ENCODE measurements around the gene LRRC51.

Gene LRRC51

DNA sequence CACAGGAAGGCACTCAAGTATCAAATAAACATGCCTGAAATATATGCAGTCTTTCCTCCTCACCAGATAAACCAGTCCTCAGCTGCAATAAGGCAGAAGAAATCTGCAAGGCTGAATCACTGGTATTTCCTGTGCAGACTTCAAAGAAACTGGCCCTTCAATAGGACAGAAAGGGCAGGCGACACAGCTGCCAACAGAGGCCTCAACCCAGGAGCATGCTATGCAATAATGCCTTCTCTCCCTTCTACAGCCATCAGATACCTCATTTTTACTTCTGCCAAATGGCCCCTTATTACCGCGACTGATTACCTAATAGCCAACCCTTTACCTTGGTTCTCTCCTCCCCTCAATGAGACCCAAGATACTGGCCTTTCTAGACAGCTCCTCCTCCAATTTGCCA, 8.3 kb upstream of the LRRC51 start:
- peaks cover 23% of the 10 kb centered on the region for H3K4me1 ChIP-seq (ENCODE audit: low read length)
- no peak for TF ChIP-seq EZH2phosphoT487 (IDR thresholded peaks at IDR 0.05; ENCODE audit: low read depth)
- TF ChIP-seq, protein P1, sequence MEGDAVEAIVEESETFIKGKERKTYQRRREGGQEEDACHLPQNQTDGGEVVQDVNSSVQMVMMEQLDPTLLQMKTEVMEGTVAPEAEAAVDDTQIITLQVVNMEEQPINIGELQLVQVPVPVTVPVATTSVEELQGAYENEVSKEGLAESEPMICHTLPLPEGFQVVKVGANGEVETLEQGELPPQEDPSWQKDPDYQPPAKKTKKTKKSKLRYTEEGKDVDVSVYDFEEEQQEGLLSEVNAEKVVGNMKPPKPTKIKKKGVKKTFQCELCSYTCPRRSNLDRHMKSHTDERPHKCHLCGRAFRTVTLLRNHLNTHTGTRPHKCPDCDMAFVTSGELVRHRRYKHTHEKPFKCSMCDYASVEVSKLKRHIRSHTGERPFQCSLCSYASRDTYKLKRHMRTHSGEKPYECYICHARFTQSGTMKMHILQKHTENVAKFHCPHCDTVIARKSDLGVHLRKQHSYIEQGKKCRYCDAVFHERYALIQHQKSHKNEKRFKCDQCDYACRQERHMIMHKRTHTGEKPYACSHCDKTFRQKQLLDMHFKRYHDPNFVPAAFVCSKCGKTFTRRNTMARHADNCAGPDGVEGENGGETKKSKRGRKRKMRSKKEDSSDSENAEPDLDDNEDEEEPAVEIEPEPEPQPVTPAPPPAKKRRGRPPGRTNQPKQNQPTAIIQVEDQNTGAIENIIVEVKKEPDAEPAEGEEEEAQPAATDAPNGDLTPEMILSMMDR (IDR thresholded peaks at IDR 0.05; ENCODE audit: low read depth, low read length): no peak
- no peak overlapping the region for H3K4me2 ChIP-seq (ENCODE audit: low read length)
- no peaks in the 10 kb centered on the region for H3K9me3 ChIP-seq (ENCODE audit: insufficient read depth, low read length)
- peaks cover 82% of the 10 kb centered on the region for H3K79me2 ChIP-seq (ENCODE audit: low read length)
- no peak overlapping the region for H3K27ac ChIP-seq (ENCODE audit: low read length)
- no peak overlapping the region for H3K4me3 ChIP-seq (ENCODE audit: low read length)
- H3K36me3 ChIP-seq (replicated peaks; ENCODE audit: low read depth, low read length): peaks cover 16% of the 10 kb centered on the region
- peaks cover 39% of the 10 kb centered on the region for H4K20me1 ChIP-seq (ENCODE audit: insufficient read depth, low read length)
- no peak overlapping the region for H2AFZ ChIP-seq (ENCODE audit: low read depth, low read length)
- no peaks in the 10 kb centered on the region for H3K27me3 ChIP-seq (ENCODE audit: low read depth, low read length)
- H3K9ac ChIP-seq (ENCODE audit: low read length): no peak overlapping the region

DNA sequence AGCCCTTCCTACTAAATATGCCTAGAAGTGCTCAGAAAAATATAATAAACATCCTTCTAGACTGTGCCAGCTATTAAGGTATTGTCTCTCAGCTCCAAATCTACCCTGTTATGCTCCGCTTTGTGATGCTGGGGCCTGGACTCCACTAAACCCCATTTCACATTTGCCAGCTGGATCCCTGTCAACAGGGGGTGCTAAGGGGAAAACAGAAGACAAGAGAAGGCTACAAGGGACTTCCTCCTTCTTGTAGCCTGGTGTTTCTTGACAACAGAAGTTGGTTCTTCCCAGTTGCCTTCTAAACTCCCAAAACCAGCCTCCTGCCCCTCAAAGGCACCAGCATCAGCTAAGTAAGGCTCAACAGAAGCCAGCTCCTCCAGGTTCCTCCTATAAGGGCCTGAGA, 5.5 kb upstream of the LRRC51 start:
- no peak overlapping the region for H3K4me3 ChIP-seq (ENCODE audit: low read length)
- TF ChIP-seq, protein P1 (IDR thresholded peaks at IDR 0.05; ENCODE audit: low read depth, low read length): no peak; the same call in 1 of the 2 replicates
- TF ChIP-seq EZH2phosphoT487 (IDR thresholded peaks at IDR 0.05; ENCODE audit: low read depth): no peak
- no peak overlapping the region for H3K4me2 ChIP-seq (ENCODE audit: low read length)
- H3K27me3 ChIP-seq (ENCODE audit: low read depth, low read length): no peaks in the 10 kb centered on the region
- peaks cover 7% of the 10 kb centered on the region for H3K36me3 ChIP-seq (replicated peaks; ENCODE audit: low read depth, low read length)
- no peaks in the 10 kb centered on the region for H3K9me3 ChIP-seq (ENCODE audit: insufficient read depth, low read length)
- peaks cover 25% of the 10 kb centered on the region for H3K4me1 ChIP-seq (ENCODE audit: low read length)
- peaks cover 24% of the 10 kb centered on the region for H4K20me1 ChIP-seq (ENCODE audit: insufficient read depth, low read length)
- H2AFZ ChIP-seq (ENCODE audit: low read depth, low read length): no peak overlapping the region
- peaks cover 94% of the 10 kb centered on the region for H3K79me2 ChIP-seq (ENCODE audit: low read length)
- no peak overlapping the region for H3K9ac ChIP-seq (ENCODE audit: low read length)
- H3K27ac ChIP-seq (ENCODE audit: low read length): no peak overlapping the region

DNA sequence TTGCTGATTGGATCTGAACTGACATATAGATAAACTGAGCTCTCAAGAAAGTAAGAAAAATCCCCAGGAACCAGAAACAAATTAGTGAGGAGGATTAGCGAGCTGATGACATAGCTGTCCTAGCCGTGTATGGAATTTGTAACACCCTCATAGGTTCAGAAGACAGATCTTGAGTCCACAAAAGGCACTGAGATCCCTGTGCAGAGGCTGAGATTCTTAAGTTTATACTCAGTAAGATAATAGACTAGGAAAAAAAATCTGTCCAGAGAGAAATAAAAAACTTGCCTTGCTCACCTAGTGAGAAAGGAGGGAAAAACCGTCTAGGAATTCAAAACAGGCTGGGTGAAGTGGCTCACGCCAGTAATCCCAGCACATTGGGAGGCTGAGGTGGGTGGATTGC, 4.9 kb upstream of the LRRC51 start:
- H3K4me3 ChIP-seq (ENCODE audit: low read length): no peak overlapping the region
- TF ChIP-seq, protein P1 (IDR thresholded peaks at IDR 0.05; ENCODE audit: low read depth, low read length): no peak
- TF ChIP-seq EZH2phosphoT487 (IDR thresholded peaks at IDR 0.05; ENCODE audit: low read depth): no peak

DNA sequence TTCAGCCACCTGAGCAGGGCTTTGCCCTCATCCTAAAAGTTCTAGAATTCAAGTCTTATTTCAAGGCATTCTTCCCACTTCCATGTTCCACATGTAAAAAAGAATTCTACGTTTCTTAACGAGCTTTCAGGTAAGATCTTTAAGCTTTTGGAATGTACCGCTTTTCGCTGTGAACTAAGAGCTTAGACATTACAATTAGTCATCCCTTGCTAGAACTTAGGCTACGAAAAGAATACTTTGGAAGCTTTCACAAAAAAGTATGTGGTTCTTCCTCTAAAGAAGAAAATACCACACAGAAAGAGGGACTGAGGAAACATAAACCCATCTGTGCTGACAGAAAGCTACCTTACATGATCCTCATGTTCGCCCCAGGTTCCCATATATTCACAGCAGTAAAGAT, 2.2 kb upstream of the LRRC51 start:
- no peaks in the 10 kb centered on the region for H4K20me1 ChIP-seq (ENCODE audit: insufficient read depth, low read length)
- no peak overlapping the region for H2AFZ ChIP-seq (ENCODE audit: low read depth, low read length)
- H3K4me2 ChIP-seq (ENCODE audit: low read length): peak overlapping the region; percentile 60
- H3K9me3 ChIP-seq (ENCODE audit: insufficient read depth, low read length): no peaks in the 10 kb centered on the region
- H3K4me1 ChIP-seq (ENCODE audit: low read length): peaks cover 33% of the 10 kb centered on the region
- H3K9ac ChIP-seq (ENCODE audit: low read length): no peak overlapping the region
- peak overlapping the region; percentile 79 for H3K4me3 ChIP-seq (ENCODE audit: low read length)
- H3K27me3 ChIP-seq (ENCODE audit: low read depth, low read length): no peaks in the 10 kb centered on the region
- H3K36me3 ChIP-seq (replicated peaks; ENCODE audit: low read depth, low read length): peaks cover 7% of the 10 kb centered on the region
- TF ChIP-seq EZH2phosphoT487 (IDR thresholded peaks at IDR 0.05; ENCODE audit: low read depth): no peak
- TF ChIP-seq, protein P1 (IDR thresholded peaks at IDR 0.05; ENCODE audit: low read depth, low read length): no peak
- peaks cover 62% of the 10 kb centered on the region for H3K79me2 ChIP-seq (ENCODE audit: low read length)
- no peak overlapping the region for H3K27ac ChIP-seq (ENCODE audit: low read length)

More for the DNA sequence above, 4.9 kb upstream of the LRRC51 start:
- peaks cover 17% of the 10 kb centered on the region for H4K20me1 ChIP-seq (ENCODE audit: insufficient read depth, low read length)
- peaks cover 88% of the 10 kb centered on the region for H3K79me2 ChIP-seq (ENCODE audit: low read length)
- no peak overlapping the region for H3K4me2 ChIP-seq (ENCODE audit: low read length)
- peaks cover 22% of the 10 kb centered on the region for H3K4me1 ChIP-seq (ENCODE audit: low read length)
- no peaks in the 10 kb centered on the region for H3K27me3 ChIP-seq (ENCODE audit: low read depth, low read length)
- H3K27ac ChIP-seq (ENCODE audit: low read length): no peak overlapping the region
- no peaks in the 10 kb centered on the region for H3K9me3 ChIP-seq (ENCODE audit: insufficient read depth, low read length)
- no peak overlapping the region for H2AFZ ChIP-seq (ENCODE audit: low read depth, low read length)
- H3K9ac ChIP-seq (ENCODE audit: low read length): no peak overlapping the region
- H3K36me3 ChIP-seq (replicated peaks; ENCODE audit: low read depth, low read length): peaks cover 7% of the 10 kb centered on the region
